ENCODE results near the gene GPHN.
"Not testable (repeated sequence)": the region's sequence is repeated elsewhere in the genome, so short reads cannot be mapped to it uniquely, and the experiment has no call there.

GPHN gene

DNA sequence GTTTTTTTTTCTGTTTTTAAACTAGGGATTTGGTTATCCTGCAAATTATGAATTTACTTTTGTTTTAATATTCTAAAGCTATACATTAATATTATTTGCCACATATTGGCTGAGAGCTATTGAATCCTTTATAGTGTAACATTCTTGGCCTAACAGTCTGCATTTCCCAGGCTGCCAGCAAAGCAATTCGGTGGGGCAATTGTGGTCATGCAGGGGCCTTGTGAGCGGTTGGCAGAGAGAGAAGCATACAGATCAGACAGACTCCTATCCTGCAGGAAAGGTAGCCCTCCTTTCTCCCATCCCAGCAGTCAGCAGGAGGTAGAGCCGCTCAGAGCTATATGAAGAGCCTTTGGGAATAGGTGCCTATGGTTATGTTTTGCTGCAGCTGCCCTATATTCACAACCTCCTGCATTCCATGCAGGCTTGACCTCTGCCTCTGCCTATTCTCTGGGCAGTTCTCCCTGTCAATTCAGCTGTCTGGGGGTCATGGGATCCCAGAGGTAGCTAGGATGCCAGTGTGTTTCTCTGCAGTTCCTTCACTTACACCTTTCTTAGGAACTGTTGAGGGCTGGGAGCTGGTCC lies 144.7 kb downstream of the GPHN start:
- no peaks in the 10 kb centered on the region for H3K36me3 ChIP-seq (ENCODE audit: control insufficient read depth, insufficient read depth, low read length)
- H3K4me3 ChIP-seq (ENCODE audit: low read depth, low read length): no peak overlapping the region
- H3K9me3 ChIP-seq (ENCODE audit: control insufficient read depth, insufficient read depth, low read length): peaks cover 12% of the 10 kb centered on the region
- no peak overlapping the region for H3K27ac ChIP-seq (ENCODE audit: low read depth, low read length)
- no peak overlapping the region for H3K9ac ChIP-seq (ENCODE audit: low read depth, low read length)
- H3K27me3 ChIP-seq (ENCODE audit: control insufficient read depth, insufficient read depth, low read length): no peaks in the 10 kb centered on the region
- H3K4me1 ChIP-seq (ENCODE audit: control insufficient read depth, insufficient read depth, low read length): peaks cover 13% of the 10 kb centered on the region

DNA sequence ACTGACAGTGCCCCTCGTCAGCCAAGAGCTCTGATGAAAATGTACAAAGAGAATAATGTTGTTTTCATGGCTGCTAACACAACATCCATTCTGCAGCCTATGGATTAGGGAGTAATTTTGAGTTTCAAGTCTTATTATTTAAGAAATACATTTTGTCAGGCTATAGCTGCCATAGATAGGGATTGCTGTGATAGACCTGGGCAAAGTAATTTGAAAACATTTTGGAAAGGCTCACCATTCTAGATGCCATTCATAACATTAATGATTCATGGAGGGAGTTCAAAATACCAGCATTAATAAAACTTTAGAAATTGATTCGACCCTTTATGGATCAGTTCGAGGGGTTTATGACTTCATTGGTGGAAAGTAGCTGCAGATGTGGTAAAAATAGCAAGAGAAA lies 149.8 kb downstream of the GPHN start:
- no peak overlapping the region for H3K9ac ChIP-seq (ENCODE audit: low read depth, low read length)
- peaks cover 3% of the 10 kb centered on the region; the same call in 1 of the 2 replicates for H3K4me1 ChIP-seq (ENCODE audit: control insufficient read depth, insufficient read depth, low read length)
- H3K9me3 ChIP-seq (ENCODE audit: control insufficient read depth, insufficient read depth, low read length): peaks cover 17% of the 10 kb centered on the region
- H3K27me3 ChIP-seq (ENCODE audit: control insufficient read depth, insufficient read depth, low read length): no peaks in the 10 kb centered on the region
- no peak overlapping the region for H3K4me3 ChIP-seq (ENCODE audit: low read depth, low read length)
- no peaks in the 10 kb centered on the region for H3K36me3 ChIP-seq (ENCODE audit: control insufficient read depth, insufficient read depth, low read length)
- no peak overlapping the region for H3K27ac ChIP-seq (ENCODE audit: low read depth, low read length)

DNA sequence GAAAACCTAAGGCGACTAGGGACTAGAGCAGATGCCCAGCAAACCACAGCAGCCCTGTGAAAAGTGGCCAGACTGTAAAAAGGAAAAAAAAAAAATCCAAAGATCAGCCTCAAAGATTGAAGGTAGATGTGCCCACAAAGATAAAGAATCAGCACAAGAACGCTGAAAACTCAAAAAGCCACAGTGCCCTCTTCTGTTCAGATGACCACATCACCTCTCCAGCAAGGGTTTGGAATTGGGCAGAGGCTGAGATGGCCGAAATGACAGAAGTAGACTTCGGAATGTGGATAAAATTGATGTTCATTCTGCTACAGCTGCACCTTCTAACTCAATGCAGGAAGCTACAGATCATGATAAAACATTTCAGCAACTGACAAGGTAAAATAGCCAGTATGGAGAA lies 154.4 kb downstream of the GPHN start:
- Histone ChIP-seq H3K9me3 (ENCODE audit: control insufficient read depth, insufficient read depth, low read length) (peaks cover 7% of the 10 kb centered on the region), H3K27me3 (ENCODE audit: control insufficient read depth, insufficient read depth, low read length) (no peaks in the 10 kb centered on the region), H3K27ac (ENCODE audit: low read depth, low read length) (no peak overlapping the region), H3K9ac (ENCODE audit: low read depth, low read length) (no peak overlapping the region), H3K4me1 (ENCODE audit: control insufficient read depth, insufficient read depth, low read length) (no peaks in the 10 kb centered on the region), H3K36me3 (ENCODE audit: control insufficient read depth, insufficient read depth, low read length) (no peaks in the 10 kb centered on the region), H3K4me3 (ENCODE audit: low read depth, low read length) (no peak overlapping the region)

DNA sequence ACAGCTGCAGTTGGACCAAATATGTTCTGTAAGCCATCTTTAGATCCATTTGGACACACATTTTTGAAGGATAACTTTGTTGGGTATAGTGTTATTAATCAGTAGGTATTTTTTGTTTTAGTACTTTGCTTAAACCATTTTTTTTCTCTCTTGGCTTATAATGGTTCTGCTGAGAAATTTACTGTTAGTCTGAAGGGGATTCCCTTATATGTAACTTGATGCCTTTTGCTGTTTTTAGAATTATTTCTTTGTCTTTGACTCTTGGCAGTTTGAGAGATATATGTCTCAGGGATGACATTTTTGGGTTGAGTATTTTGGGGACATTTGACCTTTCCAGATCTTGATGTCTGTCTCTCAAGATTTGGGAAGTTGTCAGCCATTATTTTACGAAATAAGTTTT lies 169.8 kb downstream of the GPHN start:
- 0 out of 2 replicates have a peak, but pooled peaks cover 2% of the 10 kb centered on the region for H3K9me3 ChIP-seq (ENCODE audit: control insufficient read depth, insufficient read depth, low read length)
- H3K27ac ChIP-seq (ENCODE audit: low read depth, low read length): no peak overlapping the region
- H3K9ac ChIP-seq (ENCODE audit: low read depth, low read length): no peak overlapping the region
- H3K27me3 ChIP-seq (ENCODE audit: control insufficient read depth, insufficient read depth, low read length): no peaks in the 10 kb centered on the region
- no peaks in the 10 kb centered on the region for H3K36me3 ChIP-seq (ENCODE audit: control insufficient read depth, insufficient read depth, low read length)
- no peak overlapping the region for H3K4me3 ChIP-seq (ENCODE audit: low read depth, low read length)
- no peaks in the 10 kb centered on the region for H3K4me1 ChIP-seq (ENCODE audit: control insufficient read depth, insufficient read depth, low read length)

DNA sequence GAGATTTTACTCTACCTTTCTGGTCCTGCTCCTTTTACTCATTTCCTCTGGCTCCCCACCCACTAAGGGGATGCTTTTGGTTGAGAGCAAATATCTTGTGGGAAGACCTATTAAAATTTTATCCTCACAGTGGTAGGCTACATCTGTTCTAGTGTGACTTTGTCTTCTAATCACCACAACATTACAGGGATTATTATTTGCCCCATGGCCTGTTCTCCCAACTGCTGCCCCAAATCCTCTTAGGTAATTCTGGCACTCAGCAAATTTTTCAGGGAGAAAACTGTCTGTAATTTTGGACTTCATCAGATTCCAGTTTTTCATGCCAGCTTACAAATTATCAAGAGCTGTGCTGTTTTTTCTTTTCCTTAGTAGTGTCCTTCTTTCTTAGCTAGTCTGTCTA lies 172.3 kb downstream of the GPHN start:
- H3K9me3 ChIP-seq (ENCODE audit: control insufficient read depth, insufficient read depth, low read length): 0 out of 2 replicates have a peak, but pooled peaks cover 2% of the 10 kb centered on the region
- no peaks in the 10 kb centered on the region for H3K4me1 ChIP-seq (ENCODE audit: control insufficient read depth, insufficient read depth, low read length)
- no peaks in the 10 kb centered on the region for H3K27me3 ChIP-seq (ENCODE audit: control insufficient read depth, insufficient read depth, low read length)
- H3K9ac ChIP-seq (ENCODE audit: low read depth, low read length): no peak overlapping the region
- no peak overlapping the region for H3K27ac ChIP-seq (ENCODE audit: low read depth, low read length)
- no peaks in the 10 kb centered on the region for H3K36me3 ChIP-seq (ENCODE audit: control insufficient read depth, insufficient read depth, low read length)
- no peak overlapping the region for H3K4me3 ChIP-seq (ENCODE audit: low read depth, low read length)

DNA sequence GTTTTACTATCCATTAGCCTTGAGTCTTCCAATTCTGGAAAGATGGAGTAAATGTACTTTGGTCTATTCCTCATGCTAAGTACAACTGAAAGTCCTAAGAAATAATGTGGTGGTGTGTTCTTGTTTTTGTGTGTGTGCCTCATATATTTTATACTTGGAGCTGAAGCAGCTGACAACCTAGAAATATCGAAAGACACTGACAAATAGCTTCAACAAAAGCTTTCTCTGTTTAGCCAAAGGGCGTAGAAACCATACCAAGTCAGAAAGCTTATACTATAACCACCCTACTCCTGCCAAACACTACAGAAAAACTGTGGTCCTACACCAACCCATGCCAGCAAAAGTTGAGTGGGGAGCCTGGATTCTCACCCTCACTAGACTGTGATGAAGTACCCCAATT lies 188.4 kb downstream of the GPHN start:
- H3K4me3 ChIP-seq (ENCODE audit: low read depth, low read length): no peak overlapping the region
- H3K27me3 ChIP-seq (ENCODE audit: control insufficient read depth, insufficient read depth, low read length): no peaks in the 10 kb centered on the region
- no peak overlapping the region for H3K27ac ChIP-seq (ENCODE audit: low read depth, low read length)
- no peaks in the 10 kb centered on the region for H3K36me3 ChIP-seq (ENCODE audit: control insufficient read depth, insufficient read depth, low read length)
- H3K9ac ChIP-seq (ENCODE audit: low read depth, low read length): no peak overlapping the region
- no peaks in the 10 kb centered on the region for H3K4me1 ChIP-seq (ENCODE audit: control insufficient read depth, insufficient read depth, low read length)
- no peaks in the 10 kb centered on the region for H3K9me3 ChIP-seq (ENCODE audit: control insufficient read depth, insufficient read depth, low read length)

DNA sequence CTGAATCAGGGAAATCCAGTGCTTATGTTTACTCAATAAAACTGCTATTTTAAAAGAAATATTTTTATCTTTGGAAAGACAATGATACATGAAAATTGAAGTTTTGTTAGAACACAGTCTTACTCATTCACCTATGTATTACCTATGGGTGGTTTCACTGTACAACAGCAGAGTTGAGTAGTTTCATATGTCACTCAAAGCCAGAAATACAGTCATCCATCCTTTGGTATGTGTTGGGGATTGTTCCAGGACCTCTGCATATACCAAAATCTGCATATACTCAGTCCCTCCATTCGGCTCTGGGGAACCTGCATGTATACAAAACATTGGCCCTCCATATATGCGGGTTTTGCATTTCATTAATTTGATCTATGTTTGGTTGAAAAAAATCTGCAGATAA lies 190.6 kb downstream of the GPHN start:
- Histone ChIP-seq H3K4me3 (ENCODE audit: low read depth, low read length) (no peak overlapping the region), H3K4me1 (ENCODE audit: control insufficient read depth, insufficient read depth, low read length) (no peaks in the 10 kb centered on the region), H3K36me3 (ENCODE audit: control insufficient read depth, insufficient read depth, low read length) (no peaks in the 10 kb centered on the region), H3K9ac (ENCODE audit: low read depth, low read length) (no peak overlapping the region), H3K27me3 (ENCODE audit: control insufficient read depth, insufficient read depth, low read length) (no peaks in the 10 kb centered on the region), H3K27ac (ENCODE audit: low read depth, low read length) (no peak overlapping the region), H3K9me3 (ENCODE audit: control insufficient read depth, insufficient read depth, low read length) (peaks cover 14% of the 10 kb centered on the region; the same call in 1 of the 2 replicates)

DNA sequence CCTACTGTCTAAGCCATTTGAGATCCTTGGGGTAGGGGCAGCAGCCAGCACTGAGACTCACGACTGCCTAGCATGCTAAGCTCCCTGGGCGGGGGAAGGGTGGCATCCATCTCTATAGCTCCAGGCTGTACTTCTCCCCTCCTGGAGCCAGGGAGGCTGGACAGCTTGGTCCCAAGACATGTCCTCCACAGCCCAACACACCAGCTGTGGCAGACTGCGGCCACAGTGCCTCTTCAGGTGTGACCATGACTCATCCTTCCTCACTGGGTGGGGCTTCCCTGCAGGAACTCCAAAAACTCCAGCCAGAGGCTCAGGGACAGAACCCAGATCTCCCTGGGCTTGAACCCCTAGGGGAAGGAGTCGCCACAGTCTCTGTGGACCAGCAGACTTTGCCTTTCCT lies 193.9 kb downstream of the GPHN start:
- H3K27ac ChIP-seq (ENCODE audit: low read depth, low read length): no peak overlapping the region
- no peaks in the 10 kb centered on the region for H3K27me3 ChIP-seq (ENCODE audit: control insufficient read depth, insufficient read depth, low read length)
- peaks cover 14% of the 10 kb centered on the region; the same call in 1 of the 2 replicates for H3K9me3 ChIP-seq (ENCODE audit: control insufficient read depth, insufficient read depth, low read length)
- H3K4me1 ChIP-seq (ENCODE audit: control insufficient read depth, insufficient read depth, low read length): no peaks in the 10 kb centered on the region
- H3K4me3 ChIP-seq (ENCODE audit: low read depth, low read length): no peak overlapping the region
- H3K36me3 ChIP-seq (ENCODE audit: control insufficient read depth, insufficient read depth, low read length): no peaks in the 10 kb centered on the region
- no peak overlapping the region for H3K9ac ChIP-seq (ENCODE audit: low read depth, low read length)

DNA sequence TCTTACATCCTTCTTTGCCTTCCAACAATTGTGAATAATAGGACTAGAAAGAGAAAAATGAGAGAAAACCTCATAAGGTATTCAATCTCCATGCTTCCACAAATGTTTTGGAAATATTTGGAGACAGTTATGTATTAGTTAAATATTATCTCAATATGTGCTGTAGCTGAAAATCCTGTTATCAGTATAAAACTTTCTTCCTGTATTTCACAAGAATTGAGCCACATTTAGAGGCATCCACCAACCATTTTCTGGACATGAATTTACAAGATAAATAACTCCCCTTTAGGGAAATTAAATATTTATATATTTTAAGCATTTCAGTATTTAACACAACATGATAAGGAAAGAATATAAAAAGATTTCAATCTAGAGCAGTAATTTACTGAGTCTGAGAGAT lies 200.3 kb downstream of the GPHN start:
- no peaks in the 10 kb centered on the region for H3K9me3 ChIP-seq (ENCODE audit: control insufficient read depth, insufficient read depth, low read length)
- H3K9ac ChIP-seq (ENCODE audit: low read depth, low read length): no peak overlapping the region
- no peaks in the 10 kb centered on the region for H3K4me1 ChIP-seq (ENCODE audit: control insufficient read depth, insufficient read depth, low read length)
- no peak overlapping the region for H3K27ac ChIP-seq (ENCODE audit: low read depth, low read length)
- no peak overlapping the region for H3K4me3 ChIP-seq (ENCODE audit: low read depth, low read length)
- no peaks in the 10 kb centered on the region for H3K27me3 ChIP-seq (ENCODE audit: control insufficient read depth, insufficient read depth, low read length)
- H3K36me3 ChIP-seq (ENCODE audit: control insufficient read depth, insufficient read depth, low read length): no peaks in the 10 kb centered on the region

DNA sequence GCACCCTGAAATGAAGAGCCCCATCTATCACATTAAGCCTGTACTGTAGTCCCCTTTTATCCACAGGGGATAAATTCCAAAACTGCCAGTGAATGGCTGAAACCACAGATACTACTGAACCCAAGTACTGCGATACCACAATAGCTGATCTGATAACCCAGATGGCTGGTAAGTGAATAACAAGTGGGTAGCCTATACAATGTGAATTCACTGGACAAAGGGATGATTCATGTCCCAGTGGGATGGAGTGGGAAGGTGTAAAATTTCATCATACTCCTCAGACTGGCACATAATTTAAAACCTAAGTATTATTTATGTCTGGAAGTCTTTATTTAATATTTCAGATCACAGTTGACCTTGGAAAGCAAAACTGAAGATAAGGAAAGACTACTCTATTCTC lies 201.3 kb downstream of the GPHN start:
- no peak overlapping the region for H3K4me3 ChIP-seq (ENCODE audit: low read depth, low read length)
- H3K27me3 ChIP-seq (ENCODE audit: control insufficient read depth, insufficient read depth, low read length): no peaks in the 10 kb centered on the region
- H3K4me1 ChIP-seq (ENCODE audit: control insufficient read depth, insufficient read depth, low read length): no peaks in the 10 kb centered on the region
- no peak overlapping the region for H3K27ac ChIP-seq (ENCODE audit: low read depth, low read length)
- H3K9me3 ChIP-seq (ENCODE audit: control insufficient read depth, insufficient read depth, low read length): no peaks in the 10 kb centered on the region
- H3K9ac ChIP-seq (ENCODE audit: low read depth, low read length): no peak overlapping the region
- H3K36me3 ChIP-seq (ENCODE audit: control insufficient read depth, insufficient read depth, low read length): no peaks in the 10 kb centered on the region

DNA sequence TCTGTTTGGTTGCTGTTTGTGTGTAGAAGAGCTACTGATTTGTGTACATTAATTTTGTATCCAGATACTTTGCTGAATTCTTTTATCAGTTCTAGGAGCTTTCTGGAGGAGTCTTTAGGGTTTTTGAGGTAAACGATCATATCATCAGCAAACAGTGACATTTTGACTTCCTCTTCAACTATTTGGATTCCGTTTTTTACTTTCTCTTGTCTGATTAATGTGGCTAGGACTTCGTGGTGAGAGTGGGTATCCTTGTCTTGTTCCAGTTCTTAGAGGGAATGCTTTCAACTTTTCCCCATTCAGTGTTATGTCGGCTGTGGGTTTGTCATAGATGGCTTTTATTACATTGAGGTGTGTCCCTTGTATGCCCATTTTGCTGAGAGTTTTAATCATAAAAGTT lies 206.3 kb downstream of the GPHN start:
- H3K36me3 ChIP-seq (ENCODE audit: control insufficient read depth, insufficient read depth, low read length); H3K9me3 ChIP-seq (ENCODE audit: control insufficient read depth, insufficient read depth, low read length); H3K4me1 ChIP-seq (ENCODE audit: control insufficient read depth, insufficient read depth, low read length); H3K27ac ChIP-seq (ENCODE audit: low read depth, low read length); H3K9ac ChIP-seq (ENCODE audit: low read depth, low read length); H3K27me3 ChIP-seq (ENCODE audit: control insufficient read depth, insufficient read depth, low read length); H3K4me3 ChIP-seq (ENCODE audit: low read depth, low read length): not testable (repeated sequence)

DNA sequence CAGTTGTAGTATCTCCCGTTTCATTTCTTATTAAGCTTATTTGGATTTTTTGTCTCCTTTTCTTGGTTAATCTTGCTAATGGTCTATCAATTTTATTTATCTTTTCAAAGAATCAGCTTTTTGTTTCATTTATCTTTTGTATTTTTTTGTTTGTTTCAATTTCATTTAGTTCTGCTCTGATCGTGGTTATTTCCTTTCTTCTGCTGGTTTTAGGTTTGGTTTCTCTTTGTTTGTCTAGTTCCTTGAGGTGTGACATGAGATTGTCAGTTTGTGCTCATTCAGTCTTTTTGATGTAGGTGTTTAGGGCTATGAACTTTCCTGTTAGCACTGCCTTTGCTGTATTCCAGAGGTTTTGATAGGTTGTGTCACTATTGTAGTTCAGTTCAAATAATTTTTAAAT lies 207.4 kb downstream of the GPHN start:
- H3K4me3 ChIP-seq (ENCODE audit: low read depth, low read length); H3K4me1 ChIP-seq (ENCODE audit: control insufficient read depth, insufficient read depth, low read length); H3K9ac ChIP-seq (ENCODE audit: low read depth, low read length); H3K9me3 ChIP-seq (ENCODE audit: control insufficient read depth, insufficient read depth, low read length); H3K27ac ChIP-seq (ENCODE audit: low read depth, low read length); H3K27me3 ChIP-seq (ENCODE audit: control insufficient read depth, insufficient read depth, low read length); H3K36me3 ChIP-seq (ENCODE audit: control insufficient read depth, insufficient read depth, low read length): not testable (repeated sequence)

Measured in HUES48 (cell line).